ENCODE measurements around the gene CSMD2. TPM values are rescaled to one million over a fixed set of nuclear protein-coding genes. Genes with fewer than 3 reads are reported as not detected.
"Not testable (repeated sequence)": the region's sequence is repeated elsewhere in the genome, so short reads cannot be mapped to it uniquely, and the experiment has no call there.

Gene CSMD2
- total RNA-seq, 1 donor from 2014 or later, result 38.4 TPM

GRCh38 chr1:34108269-34108668 lies 56.8 kb downstream of the CSMD2 start:
- DNase-seq, result no peak

DNA sequence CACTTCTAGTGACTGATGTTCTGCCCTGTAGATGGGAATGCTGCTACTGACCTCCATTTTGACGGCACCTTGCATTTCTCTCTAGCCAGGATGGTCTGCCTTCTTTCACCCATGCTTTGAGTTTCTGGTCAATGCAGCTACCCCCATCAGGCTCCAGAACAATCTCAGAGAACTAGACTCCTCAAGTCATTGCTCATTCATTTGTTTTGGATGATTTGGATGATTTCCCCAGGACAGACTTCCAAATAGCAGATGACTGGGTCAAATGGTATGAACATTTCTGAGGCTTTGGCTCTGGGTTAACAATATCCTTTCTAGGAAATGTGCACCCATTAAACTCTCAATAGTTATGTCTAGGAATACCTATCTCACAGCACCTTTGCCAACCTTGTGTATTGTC lies 63.9 kb downstream of the CSMD2 start:
- no peak for DNase-seq

- DNase-seq, result no peak
These were observed 64.7 kb downstream of the CSMD2 start for GRCh38 chr1:34100332-34100731.

- not testable (repeated sequence) for DNase-seq
These were observed 72.6 kb downstream of the CSMD2 start for GRCh38 chr1:34092399-34092798.

DNA sequence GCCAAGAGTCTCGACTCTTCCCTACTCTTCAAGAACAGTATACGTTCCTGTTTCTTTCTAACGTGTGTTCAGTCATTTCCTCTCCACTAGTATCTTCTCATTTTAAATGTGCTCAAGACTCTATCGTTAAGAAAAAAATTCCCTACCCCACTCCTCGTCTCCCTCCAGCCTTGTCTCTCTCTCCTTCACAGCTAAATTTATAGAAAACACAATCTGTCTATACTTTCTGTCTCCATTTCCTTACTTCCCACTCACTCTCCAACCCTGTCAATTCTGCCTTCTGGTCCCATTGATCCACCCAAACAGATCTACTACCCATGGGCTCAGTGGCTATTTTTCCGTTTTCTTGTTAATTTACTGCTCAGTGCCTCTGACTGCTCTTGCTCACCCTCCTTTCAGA lies 75.3 kb downstream of the CSMD2 start:
- no peak for DNase-seq

DNA sequence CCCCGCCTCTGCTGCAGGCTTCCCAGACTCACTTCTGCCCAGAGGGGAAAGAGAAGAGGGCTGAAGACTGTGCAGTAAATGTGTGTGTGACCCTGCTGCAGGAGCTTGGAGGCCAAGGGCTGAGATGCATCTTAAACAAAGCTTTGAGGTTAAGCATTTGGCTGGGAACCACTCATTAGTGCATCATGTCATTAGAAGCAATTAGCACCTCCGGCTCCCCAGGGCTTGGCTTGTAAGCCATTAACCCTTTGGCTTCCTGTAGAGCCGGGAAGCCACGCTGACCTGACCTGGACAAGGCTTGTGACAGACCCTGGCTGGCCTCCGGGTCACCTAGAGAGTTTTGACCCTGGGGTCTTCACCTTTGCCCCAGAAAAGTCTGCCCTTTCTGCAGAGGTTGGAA lies 77.0 kb downstream of the CSMD2 start:
- DNase-seq, result no peak

GRCh38 chr1:34086561-34086960 lies 78.5 kb downstream of the CSMD2 start:
- DNase-seq, result no peak

- DNase-seq, result no peak
These were observed 81.1 kb downstream of the CSMD2 start for GRCh38 chr1:34083974-34084373.

GRCh38 chr1:34082085-34082670 lies 82.9 kb downstream of the CSMD2 start:
- DNase-seq, result not testable (repeated sequence)

- no peak for DNase-seq
These were observed 86.6 kb downstream of the CSMD2 start for GRCh38 chr1:34078383-34078782.

- no peak for DNase-seq
These were observed 89.5 kb downstream of the CSMD2 start for GRCh38 chr1:34075576-34075975.

DNA sequence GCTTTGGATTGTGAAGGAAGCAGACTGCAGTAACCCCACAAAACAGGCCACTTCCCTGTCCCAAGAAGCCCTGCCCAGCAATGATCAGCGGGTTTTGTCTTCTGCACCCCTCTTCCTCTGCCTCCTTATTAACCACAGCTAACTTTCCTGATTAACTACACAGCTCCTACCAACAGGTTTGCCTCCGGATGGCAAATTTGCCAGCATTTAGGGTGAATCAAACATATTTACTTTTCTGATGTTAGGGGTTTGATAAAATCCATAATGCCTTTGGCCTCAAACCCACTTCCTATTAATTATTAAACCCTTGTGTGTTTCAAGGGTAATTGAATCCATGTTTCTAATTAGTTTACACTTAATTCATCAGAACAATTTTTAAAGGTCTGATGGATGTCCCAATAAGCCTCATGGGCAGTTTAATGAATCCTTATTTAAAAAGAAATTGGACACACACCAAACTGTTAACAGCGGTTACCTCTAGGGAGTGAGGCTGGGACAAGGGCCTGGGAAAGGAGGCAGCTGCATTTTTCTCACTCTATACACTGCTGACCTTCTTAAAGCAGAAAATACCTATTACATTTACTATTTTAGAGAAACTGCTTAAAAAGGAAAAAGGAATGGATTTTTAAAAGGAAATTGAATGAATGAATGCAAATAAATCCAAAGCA lies 91.9 kb downstream of the CSMD2 start:
- DNase-seq, result no peak

DNA sequence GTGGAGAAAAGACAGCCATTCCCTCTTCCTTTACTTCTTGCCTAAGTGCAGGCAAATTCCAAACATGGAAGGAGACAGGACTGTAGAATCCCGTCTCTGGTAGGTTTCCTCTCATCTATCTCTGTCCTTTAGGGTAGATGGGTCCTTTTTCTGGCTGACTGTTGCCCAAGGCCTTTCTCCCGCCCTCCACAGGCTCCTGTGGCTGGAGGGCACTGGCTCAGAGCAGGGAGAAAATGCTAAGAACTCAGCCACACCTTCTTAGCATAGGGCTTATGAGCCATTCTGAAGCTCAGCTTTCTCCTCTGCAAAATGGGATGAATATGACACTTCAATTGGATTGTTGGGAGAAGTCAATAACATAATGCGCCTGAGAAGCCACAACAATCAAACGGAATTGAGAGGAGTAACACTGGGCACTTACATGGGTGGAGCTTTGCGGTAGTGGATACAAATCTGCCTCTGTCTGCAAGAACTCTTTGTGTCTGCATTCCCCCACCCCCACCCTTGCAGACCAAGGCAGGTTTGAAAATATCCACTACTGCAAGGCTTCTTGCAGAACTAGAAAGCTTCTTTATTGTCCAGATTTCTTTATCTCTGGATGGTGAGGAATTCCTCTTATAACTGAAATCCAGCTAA lies 94.7 kb downstream of the CSMD2 start:
- no peak for DNase-seq

DNA sequence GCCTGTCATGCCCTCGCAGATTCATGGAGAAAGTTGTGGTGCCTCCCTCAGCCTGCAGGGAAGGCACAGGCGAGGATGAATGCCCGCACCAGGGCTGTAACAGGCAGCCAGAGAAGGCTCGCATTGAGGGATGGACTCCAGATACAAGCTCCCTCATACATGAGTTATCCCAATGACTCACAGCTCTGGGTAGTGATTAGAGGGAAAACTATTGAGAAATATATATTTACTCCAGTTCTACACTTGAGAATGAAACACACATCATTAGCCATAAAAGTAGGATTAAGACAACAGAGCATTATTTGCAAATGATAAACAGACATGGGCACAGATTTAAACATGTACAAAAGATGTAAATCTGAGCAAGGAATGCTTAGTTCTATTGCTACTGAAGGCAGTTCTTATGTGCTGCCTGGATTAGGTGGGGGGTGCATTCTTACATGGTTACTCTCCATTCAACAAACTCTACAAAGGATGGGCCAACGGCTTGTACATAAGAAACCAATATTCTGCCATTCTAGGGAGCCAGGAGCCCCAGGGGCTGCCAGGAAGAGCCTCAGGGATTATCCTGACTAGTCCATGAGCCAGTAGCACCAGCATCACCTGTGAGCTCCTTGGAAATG lies 97.9 kb downstream of the CSMD2 start:
- no peak for DNase-seq

GRCh38 chr1:34066166-34066565 lies 98.9 kb downstream of the CSMD2 start:
- DNase-seq, result no peak

DNA sequence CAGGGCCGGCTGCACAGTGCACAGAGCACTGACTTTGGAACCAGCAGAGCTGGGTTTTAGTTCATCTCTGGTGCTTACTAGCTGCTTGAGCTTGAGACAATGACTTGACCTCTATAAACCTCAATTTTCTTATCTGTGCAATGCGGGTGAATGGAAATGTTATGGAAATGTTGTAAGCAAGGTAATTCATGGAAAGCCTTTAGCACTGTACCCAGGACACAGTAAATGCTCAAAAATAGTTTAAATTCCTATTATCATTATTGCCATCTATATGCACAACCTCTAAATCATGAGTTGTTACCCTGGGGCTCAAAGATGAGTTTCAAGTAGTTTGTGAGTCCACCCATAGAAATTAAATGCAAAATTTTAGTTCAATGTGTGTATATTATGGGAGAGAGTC lies 99.5 kb downstream of the CSMD2 start:
- no peak for DNase-seq

DNA sequence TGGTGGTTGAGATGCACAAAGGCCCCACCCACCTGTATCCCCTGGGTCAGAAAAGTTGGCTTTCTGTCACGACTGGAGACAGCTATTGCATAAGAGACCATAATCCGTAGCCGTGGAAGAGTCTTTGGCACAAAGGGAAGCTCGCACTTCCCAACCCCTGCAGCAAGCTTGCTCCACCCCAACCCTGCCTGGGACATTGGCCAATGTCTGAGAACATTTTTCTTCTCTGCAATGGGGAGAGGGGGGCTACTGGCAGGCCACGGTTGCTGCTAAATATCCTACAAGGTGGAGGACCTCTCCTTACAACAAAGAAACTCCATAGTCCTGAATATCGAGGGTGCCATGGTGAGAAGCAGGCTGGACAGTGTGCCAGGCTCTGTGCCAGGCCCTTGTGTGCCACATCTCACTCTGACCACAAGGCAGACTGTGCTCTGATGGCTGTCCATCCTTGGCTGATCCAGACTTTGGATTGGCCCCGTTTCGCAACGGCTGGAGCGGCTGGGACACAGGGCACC lies 104.1 kb downstream of the CSMD2 start:
- no peak for DNase-seq

DNA sequence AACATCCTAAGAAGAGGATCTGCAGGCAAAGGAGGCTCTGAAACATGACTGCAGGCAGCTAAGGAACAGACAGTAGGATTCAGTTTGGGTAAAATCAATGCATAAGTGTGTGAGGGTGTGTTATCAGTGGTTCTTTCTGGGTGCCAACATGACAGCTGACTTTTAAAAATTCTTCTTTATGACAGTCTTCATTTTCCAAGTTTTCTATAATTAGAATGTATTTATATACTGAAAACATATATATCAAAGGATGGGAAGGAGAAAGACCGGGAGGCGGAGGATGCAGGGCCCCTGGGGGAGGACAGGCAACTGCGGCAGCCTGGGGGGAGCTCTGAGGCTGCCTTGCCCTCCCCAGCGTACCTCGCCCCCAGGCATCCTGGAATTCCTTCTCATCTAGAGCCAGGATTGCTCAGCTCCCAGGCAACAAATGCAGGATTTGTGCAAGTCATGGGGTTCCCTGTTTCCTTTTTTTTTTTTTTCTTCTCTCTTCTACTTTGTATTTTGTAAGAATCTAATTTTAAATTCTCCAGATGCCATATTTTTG lies 104.8 kb downstream of the CSMD2 start:
- no peak for DNase-seq

DNA sequence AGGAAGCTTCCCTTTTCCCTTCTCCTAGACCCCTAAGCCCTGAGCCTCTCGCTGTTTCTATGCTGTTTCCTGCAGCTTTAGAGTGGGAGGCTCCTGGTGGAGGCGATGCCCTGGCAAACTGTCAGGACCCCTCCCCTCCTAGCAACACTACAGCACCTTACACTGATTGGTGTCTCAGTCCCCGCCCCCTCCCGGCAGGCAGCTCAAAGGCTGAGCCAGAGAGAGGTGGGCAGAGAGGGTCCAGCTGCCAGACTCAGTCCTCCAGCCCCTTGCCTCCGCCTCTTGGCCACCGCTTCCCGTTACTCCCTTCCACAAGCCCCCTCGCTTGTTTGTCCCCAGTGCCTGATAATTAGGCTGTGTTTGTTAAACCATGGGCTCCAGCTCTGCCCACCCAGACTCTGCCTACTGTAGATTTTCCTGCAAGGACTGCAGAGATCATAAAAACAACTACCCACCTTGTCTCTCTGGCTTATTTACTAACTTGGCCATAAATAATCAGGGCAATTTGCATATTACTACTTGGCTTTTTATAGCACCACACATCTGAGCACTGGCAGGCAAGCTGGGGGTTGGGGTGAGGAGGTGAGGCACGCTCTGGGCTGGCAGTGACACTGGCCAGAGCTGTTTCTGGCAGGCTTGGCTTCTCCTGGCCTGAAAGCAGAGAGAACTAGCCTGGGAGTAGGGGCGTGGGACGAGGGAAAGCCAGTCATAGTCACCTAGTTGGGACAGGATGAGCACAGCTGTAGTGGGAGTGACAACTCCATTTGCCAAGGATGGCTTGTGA lies 107.5 kb downstream of the CSMD2 start:
- peak; percentile 16 for DNase-seq

- no peak for DNase-seq
These were observed 109.2 kb downstream of the CSMD2 start for GRCh38 chr1:34055818-34056217.

GRCh38 chr1:34054920-34055319 lies 110.1 kb downstream of the CSMD2 start:
- DNase-seq, result no peak

DNA sequence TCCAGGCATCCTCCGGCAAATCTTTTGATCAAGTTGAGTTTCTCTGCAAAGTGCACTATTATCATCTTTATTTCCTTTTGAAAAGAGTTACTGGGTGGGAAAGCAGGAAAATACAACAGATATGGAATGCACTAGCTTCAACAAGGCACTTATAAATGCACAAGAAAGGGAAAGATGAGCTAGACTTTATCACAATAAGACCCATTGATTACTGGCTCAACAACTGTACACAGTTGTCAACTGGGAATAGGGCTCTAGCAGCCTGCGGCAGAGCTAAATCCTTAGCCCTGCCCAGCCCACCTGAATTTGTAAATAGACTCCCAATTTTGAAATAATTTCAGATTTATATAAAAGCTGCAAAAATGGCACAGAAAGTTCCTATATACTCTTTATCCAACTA lies 111.4 kb downstream of the CSMD2 start:
- DNase-seq, result no peak
